ENCODE measurements around the gene P2RX7.

DNA sequence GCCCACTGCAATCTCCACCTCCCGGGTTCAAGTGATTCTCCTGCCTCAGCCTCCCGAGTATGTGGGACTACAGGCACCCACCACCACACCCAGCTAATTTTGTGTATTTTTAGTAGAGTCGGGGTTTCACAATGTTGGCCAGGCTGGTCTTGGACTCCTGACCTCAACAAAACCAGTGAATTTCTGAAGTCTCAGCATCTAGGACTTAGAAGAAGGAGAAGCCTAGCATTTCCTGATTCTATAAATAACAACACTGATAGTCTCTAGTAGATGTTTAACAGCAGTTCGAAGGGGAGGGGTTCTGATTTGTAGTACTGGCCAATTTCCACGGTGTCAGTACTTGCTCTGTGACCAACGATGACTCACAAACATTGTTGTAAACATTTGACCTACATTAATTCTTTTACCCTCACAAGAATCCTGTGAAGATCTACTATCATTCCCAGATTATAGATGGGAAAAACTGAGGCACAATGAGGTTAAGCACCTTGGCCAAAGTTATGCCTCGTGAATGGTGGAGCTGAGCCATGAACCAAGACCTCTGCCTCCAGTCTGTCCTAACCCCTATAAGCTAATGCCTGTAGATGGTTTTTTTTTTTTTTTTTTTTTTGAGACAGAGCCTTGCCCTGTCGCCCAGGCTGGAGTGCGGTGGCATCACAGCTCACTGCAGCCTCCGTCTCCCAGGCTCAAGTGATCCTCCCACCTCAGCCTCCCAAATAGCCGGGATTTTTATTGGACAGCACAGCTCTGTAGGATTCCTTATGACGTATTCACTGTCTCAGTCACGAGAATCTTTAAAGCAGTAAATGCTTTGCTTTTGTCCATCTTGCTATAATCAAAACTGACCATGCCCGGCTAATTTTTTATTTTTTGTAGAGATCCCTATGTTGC is 82.4 kb downstream of the P2RX7 start:
- TF ChIP-seq, protein P1, sequence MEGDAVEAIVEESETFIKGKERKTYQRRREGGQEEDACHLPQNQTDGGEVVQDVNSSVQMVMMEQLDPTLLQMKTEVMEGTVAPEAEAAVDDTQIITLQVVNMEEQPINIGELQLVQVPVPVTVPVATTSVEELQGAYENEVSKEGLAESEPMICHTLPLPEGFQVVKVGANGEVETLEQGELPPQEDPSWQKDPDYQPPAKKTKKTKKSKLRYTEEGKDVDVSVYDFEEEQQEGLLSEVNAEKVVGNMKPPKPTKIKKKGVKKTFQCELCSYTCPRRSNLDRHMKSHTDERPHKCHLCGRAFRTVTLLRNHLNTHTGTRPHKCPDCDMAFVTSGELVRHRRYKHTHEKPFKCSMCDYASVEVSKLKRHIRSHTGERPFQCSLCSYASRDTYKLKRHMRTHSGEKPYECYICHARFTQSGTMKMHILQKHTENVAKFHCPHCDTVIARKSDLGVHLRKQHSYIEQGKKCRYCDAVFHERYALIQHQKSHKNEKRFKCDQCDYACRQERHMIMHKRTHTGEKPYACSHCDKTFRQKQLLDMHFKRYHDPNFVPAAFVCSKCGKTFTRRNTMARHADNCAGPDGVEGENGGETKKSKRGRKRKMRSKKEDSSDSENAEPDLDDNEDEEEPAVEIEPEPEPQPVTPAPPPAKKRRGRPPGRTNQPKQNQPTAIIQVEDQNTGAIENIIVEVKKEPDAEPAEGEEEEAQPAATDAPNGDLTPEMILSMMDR (conservative IDR thresholded peaks at IDR 0.05; ENCODE audit: low read depth, low read length), result no peak
- TF ChIP-seq EZH2 (IDR thresholded peaks at IDR 0.05; ENCODE audit: borderline replicate concordance, low read depth, low read length, poor library complexity, severe bottlenecking), result no peak

Measured in A673 (cell line).